ENCODE results near the gene NMNAT2.

Gene NMNAT2

DNA sequence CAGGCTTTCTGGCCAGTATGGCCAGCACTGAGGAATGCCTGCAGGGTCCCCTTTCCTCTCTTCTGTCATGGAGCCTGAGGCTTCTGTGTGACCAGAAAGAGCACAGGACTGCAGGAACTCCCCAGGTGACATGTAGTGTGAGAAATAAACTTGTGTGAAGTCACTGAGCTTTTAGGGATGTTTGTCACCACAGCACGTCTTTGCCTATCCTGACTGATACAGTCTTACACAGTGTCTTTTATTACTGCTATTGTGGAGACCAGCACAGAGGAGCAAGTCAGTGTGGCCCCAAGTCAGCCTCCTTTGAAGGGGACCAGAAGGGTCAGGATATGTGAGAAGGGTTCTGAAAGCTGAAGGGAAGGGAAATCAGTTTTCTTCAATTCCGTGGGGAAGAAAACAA is 129.6 kb downstream of the NMNAT2 start:
- TF ChIP-seq, protein P1, sequence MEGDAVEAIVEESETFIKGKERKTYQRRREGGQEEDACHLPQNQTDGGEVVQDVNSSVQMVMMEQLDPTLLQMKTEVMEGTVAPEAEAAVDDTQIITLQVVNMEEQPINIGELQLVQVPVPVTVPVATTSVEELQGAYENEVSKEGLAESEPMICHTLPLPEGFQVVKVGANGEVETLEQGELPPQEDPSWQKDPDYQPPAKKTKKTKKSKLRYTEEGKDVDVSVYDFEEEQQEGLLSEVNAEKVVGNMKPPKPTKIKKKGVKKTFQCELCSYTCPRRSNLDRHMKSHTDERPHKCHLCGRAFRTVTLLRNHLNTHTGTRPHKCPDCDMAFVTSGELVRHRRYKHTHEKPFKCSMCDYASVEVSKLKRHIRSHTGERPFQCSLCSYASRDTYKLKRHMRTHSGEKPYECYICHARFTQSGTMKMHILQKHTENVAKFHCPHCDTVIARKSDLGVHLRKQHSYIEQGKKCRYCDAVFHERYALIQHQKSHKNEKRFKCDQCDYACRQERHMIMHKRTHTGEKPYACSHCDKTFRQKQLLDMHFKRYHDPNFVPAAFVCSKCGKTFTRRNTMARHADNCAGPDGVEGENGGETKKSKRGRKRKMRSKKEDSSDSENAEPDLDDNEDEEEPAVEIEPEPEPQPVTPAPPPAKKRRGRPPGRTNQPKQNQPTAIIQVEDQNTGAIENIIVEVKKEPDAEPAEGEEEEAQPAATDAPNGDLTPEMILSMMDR (IDR thresholded peaks at IDR 0.05; ENCODE audit: low read depth, low read length), result no peak
- DNase-seq (ENCODE audit: extremely low read depth, low read depth), result no peak

DNA sequence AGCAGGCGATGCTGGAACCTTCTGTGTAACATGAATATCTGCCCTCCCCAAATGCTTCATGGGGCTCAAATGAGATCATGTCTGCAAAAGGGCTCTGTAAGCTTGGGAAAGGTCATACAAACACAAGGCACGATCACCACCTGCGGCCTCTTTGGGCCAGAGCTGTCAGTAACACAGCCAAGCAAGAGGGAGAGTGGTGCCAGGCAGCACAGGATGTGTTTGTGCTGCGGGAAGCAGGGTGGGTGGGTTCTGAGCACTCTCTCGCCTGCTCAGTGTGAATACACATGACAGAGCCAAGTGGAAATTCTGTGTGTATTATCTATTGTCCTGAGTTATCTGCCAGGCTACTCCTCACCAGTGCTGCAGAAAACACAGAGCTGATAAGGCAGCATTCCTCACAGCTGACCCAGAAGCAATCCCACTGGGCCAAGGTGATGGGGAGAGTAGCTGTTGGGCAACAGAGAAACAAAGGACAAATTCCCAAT is 130.9 kb downstream of the NMNAT2 start:
- TF ChIP-seq, protein P1 (IDR thresholded peaks at IDR 0.05; ENCODE audit: low read depth, low read length), result no peak
- no peak for DNase-seq (ENCODE audit: extremely low read depth, low read depth)

DNA sequence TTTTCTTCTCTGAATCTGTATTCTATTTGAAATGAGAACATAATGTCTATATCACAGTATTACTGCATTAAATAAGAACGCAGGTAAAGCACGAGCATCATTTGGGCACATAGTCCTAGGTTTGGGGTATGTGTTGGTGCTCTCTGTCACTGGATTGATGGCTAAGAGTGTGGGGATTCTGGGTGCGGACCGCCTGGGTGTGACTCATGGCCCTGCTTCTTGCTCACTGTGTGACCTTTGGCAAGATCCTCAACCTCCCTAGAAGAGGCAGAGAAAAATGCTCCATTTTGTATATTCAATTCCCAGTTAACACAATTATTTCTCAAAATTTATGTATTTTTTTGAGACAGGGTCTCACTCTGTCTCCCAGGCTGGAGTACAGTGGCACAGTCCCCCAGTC is 132.4 kb downstream of the NMNAT2 start:
- DNase-seq (ENCODE audit: extremely low read depth, low read depth), result no peak
- TF ChIP-seq, protein P1 (IDR thresholded peaks at IDR 0.05; ENCODE audit: low read depth, low read length), result no peak

DNA sequence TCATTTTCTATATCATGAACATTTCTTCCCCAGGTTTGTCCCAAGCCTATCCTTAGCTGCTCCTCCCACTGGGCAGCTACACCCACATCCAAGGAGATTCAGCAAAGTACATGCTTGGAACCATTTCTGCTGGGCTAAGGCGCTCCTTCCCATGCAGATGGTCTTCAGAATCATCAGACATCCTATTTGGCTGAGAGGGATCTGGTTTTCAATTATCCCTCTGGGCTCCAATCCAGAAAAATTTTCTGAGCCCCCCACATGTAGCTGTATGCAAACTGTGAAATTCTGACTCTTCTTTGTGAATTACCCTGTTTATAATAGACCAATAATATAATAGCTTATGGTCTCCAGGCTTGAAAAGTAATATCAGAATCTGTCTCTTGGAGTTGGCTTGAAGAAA is 132.9 kb downstream of the NMNAT2 start:
- no peak for DNase-seq (ENCODE audit: extremely low read depth, low read depth)

DNA sequence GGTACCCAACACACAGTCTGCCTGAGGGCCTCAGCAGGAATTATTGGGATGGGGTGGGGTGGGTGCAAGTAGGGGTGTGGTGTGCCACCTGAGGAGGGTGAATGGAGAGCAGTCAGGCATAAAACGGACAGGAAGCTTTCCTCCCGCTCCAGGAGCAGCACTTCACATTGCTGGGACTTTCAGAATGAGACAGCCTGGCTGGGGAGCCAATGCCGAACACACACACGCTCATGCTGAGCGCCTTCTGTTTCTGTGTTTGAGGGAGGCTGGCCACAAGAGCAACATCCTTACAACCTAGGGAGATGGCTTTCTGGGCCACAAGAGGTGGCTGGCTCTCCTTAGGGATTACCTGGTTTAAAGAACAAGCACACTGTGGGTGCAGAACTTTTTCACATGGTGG is 134.1 kb downstream of the NMNAT2 start:
- TF ChIP-seq, protein P1 (IDR thresholded peaks at IDR 0.05; ENCODE audit: low read depth, low read length), result no peak
- DNase-seq (ENCODE audit: extremely low read depth, low read depth), result no peak

More for the DNA sequence above, 132.9 kb downstream of the NMNAT2 start:
- TF ChIP-seq, protein P1 (IDR thresholded peaks at IDR 0.05; ENCODE audit: low read depth, low read length), result no peak

DNA sequence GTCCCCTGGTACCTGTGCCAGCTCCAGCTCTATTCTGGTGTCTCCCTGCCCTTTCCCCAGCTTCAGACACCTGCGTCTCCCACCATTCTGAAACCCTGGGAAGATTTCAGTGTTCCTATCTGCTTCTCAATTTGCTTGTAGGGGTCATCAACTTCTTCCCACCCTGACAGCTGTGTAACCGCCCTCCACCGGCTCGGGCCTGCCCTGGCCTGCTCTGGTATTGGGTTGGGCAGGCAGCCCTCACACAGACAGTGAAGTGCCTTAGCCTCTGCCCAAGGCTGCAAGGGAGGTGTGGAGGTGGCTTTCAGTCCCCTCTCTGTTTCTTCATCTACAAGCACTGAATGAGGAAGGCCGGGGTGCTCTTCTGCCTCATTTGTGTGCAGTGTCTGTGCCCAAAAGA is 134.9 kb downstream of the NMNAT2 start:
- DNase-seq (ENCODE audit: extremely low read depth, low read depth), result no peak
- TF ChIP-seq, protein P1 (IDR thresholded peaks at IDR 0.05; ENCODE audit: low read depth, low read length), result no peak

DNA sequence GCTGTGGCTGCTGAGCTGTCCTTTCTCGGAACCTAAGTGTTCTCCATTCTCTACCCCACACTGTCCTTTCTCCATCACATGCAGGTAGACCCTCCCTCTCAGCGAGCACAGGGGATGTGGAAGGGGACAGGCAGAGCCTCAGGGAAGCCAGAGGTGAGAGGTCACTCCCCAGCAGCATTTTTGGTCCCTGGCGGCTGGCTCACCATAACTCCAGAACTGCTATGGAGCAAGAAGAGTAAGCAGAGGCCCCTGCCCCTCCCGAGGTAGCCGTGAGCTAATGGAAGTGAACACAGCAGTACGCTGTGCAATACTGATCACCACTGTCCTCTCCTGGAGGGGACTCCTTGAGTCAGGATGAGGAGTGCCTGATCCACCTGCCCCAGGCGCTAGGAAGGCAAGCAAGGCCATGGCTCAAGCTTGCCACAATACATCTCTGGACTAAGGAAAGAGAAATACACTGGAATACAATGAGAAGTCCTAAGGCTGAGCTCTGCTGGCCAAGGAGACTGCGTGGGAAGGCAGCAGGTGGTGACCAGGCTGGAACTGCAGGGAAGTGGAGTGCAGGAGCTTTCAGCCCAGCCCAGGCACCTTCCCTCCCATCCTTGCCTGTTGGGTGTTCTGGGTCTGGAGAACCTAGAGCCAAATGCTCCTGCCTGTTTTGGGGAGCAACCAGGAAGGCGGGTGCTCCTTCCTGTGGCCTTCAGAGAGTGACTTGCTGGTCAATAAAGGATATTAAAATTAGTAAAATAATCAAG is 135.9 kb downstream of the NMNAT2 start:
- TF ChIP-seq, protein P1 (IDR thresholded peaks at IDR 0.05; ENCODE audit: low read depth, low read length), result no peak
- DNase-seq (ENCODE audit: extremely low read depth, low read depth), result no peak

Measured in AG09319 (cell line).